Body of pancreas (tissue), 4 donors: ENCODE data around the gene DDX47. TPM values are rescaled to one million over a fixed set of nuclear protein-coding genes. Genes with fewer than 3 reads are reported as not detected.
"Not testable (repeated sequence)": the region's sequence is repeated elsewhere in the genome, so short reads cannot be mapped to it uniquely, and the experiment has no call there.

Source experiments
- ATAC-seq: fragments of 150-250 bp; one replicate; pipeline ENCODE4 v1.9.1; 2016
- DNase-seq, 4 donors: peaks; one replicate each; pipeline ENCODE4 v3.0.0-alpha.2; 2019
- H3K27ac ChIP-seq, 4 donors: fragments of 200-600 bp; sonication (generic); 1 replicate in 3 of 4; 2 replicates in 1 of 4; pipeline versions ENCODE4 v1.5.1 to v1.6.1; 2016 to 2019; ENCODE audit warnings: mild to moderate bottlenecking in 1 of 4, mixed read lengths in 1 of 4, moderate library complexity in 1 of 4
- H3K27me3 ChIP-seq, 2 donors: fragments of 200-600 bp; sonication (generic); one replicate each; pipeline ENCODE4 v1.6.0; 2016; ENCODE audit warnings: mild to moderate bottlenecking in 1 of 2
- H3K36me3 ChIP-seq, 2 donors: fragments of 200-600 bp; sonication (generic); replicated peaks in 1 of 2; 2 replicates each; pipeline ENCODE4 v1.5.1; 2016; ENCODE audit warnings: low read depth in 2 of 2; ENCODE audit not compliant: insufficient read depth in 1 of 2
- H3K4me1 ChIP-seq: fragments of 200-600 bp; sonication (generic); one replicate; pipeline ENCODE4 v1.6.0; 2016
- H3K4me3 ChIP-seq, 2 donors: fragments of 200-600 bp; sonication (generic); 1 replicate in 1 of 2; 2 replicates in 1 of 2; pipeline ENCODE4 v1.5.1; 2016 to 2019
- H3K9me3 ChIP-seq, 3 donors: fragments of 200-600 bp; sonication (generic); 1 replicate in 2 of 3; 2 replicates in 1 of 3; pipeline ENCODE4 v1.5.1; 2016
- POLR2A ChIP-seq, 3 donors: fragments of 450-650 bp; IDR thresholded peaks; one replicate each; pipeline ENCODE4 v1.6.1; 2016; ENCODE audit warnings: antibody characterized with exemption in 3 of 3, mild to moderate bottlenecking in 2 of 3
- WGBS, 2 donors: methylation state at CpG; one replicate each; pipeline ENCODE4 v1.1.5; 2017; 5-methylcytosine and 5-hydroxymethylcytosine counted together
- intact Hi-C: fragments of 100-400 bp; cut with DNase I; formaldehyde crosslinking; loops from one replicate; pipeline ENCODE4 v1.15.1; 2023
- total RNA-seq, 2 donors: library from RNA; depleted of rRNA; stranded (reverse); fragments of >200 nt; gene quantifications; one replicate each; pipeline ENCODE4 v1.1.0, GENCODE V29; 2016
- TF ChIP-seq, protein P1 (sequence below), 7 experiments: fragments of 450-650 bp in 4 of 7; fragments of 200-600 bp in 3 of 7; sonication (generic) in 3 of 7; IDR thresholded peaks; one replicate each; pipeline ENCODE4 v1.5.1; 2016 to 2019; ENCODE audit warnings: antibody characterized with exemption in 7 of 7

The DDX47 gene
- total RNA-seq, 2 donors from 2014 or later: 32.4 to 59.7 TPM

DNA sequence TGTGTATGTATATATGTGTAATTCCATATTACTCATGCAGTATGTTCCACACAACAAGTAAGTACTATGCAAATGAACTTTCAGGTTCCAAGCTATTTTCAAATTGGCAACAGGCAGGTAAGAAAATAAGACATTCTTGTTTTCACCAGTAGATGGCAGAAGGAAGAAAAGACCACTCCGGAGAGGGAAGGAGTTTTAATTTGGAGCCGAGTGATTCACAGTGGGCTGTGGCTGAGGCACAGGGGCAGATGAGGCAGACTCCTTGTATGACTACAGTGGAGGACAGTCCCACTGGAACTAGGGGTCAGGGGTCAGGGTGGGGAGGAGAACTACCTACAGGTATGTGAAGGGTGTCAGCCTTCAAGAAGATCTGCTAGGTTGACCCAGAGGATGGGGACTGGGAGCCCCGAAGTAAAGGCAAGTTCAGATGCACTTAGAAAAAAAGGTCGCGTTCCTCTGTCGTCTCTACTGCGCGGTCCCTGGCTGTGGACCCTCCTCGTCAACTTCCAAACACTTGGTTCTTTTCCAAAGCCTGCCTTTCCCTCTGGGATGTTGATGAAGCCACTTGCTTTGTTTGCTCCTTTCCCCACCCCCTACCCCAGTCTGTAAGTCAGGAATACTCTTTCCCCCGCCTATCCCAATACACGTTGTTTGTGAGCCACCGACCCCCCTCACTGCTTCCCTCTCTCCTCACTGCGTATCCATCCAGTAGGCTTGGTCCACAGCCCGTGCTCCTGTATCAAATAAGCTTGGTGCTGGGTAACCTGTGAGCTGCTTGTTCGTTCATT is 24.1 kb downstream of the DDX47 start:
- H3K36me3 ChIP-seq: peaks cover 0 to 3% of the 10 kb centered on the region in 2 donors
- peak; percentile 8 to 33 (median 23) for DNase-seq
- no peaks in the 10 kb centered on the region for H3K9me3 ChIP-seq
- TF ChIP-seq POLR2A (IDR thresholded peaks at IDR 0.05): no peak
- TF ChIP-seq, protein P1, sequence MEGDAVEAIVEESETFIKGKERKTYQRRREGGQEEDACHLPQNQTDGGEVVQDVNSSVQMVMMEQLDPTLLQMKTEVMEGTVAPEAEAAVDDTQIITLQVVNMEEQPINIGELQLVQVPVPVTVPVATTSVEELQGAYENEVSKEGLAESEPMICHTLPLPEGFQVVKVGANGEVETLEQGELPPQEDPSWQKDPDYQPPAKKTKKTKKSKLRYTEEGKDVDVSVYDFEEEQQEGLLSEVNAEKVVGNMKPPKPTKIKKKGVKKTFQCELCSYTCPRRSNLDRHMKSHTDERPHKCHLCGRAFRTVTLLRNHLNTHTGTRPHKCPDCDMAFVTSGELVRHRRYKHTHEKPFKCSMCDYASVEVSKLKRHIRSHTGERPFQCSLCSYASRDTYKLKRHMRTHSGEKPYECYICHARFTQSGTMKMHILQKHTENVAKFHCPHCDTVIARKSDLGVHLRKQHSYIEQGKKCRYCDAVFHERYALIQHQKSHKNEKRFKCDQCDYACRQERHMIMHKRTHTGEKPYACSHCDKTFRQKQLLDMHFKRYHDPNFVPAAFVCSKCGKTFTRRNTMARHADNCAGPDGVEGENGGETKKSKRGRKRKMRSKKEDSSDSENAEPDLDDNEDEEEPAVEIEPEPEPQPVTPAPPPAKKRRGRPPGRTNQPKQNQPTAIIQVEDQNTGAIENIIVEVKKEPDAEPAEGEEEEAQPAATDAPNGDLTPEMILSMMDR (IDR thresholded peaks at IDR 0.05): peak; percentile 28 to 65 (median 56)
- no peaks in the 10 kb centered on the region for H3K4me1 ChIP-seq
- intact Hi-C loops: no loop called here
- no peak overlapping the region for H3K27ac ChIP-seq
- no peak overlapping the region for H3K4me3 ChIP-seq
- ATAC-seq: peak; percentile 74
- H3K27me3 ChIP-seq: no peaks in the 10 kb centered on the region
- 53 to 57% methylated on average over 15 of the region's 15 CpGs for WGBS, 2 donors

DNA sequence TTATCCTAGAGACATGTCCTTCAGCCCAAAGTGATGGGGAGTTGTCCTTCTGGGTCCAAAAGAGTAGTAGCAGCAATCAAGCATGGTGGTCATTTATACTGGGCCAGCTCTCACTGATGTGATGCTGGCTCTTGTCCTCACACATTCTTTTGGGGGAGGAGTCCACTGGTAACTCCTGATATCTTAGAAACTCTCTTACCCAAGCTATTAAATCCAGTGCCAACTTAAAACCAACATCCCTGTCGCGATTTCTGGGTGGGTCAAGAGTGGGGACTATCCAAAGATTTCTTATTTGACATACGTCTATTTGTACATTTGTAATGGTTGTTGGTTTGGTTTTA is 24.6 kb downstream of the DDX47 start:
- H3K27me3 ChIP-seq: no peaks in the 10 kb centered on the region
- no peaks in the 10 kb centered on the region for H3K9me3 ChIP-seq
- no peak for TF ChIP-seq POLR2A (IDR thresholded peaks at IDR 0.05)
- TF ChIP-seq, protein P1 (IDR thresholded peaks at IDR 0.05): no peak
- DNase-seq: no peak
- WGBS, 2 donors: 83 to 91% methylated on average over 3 of the region's 3 CpGs
- no peak overlapping the region for H3K27ac ChIP-seq
- intact Hi-C loops: no loop called here
- ATAC-seq: no peak
- H3K36me3 ChIP-seq: peaks cover 0 to under 1% of the 10 kb centered on the region in 2 donors
- no peak overlapping the region for H3K4me3 ChIP-seq
- H3K4me1 ChIP-seq: no peaks in the 10 kb centered on the region

DNA sequence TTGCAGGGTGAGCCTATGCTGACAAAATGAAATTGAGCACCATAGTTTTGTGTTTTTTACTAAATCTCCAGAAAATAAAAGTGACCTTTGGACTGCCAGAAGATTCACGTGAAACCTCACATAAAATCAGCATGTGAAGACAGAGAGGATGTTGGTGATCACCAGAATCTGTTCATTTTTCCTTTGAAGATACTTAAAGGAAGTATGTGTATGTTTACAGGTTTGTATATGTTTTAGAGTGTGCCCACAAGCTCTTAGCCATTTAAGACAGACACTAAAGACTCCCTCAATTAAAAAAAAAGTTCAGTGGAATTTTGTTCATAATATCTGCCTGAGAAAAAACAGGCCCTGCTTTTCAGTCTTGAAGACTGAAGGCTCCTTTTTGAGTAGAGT is 25.9 kb downstream of the DDX47 start:
- WGBS, 2 donors: 78 to 90% methylated on average over 1 of the region's 1 CpG
- DNase-seq: no peak
- H3K36me3 ChIP-seq: no peaks in the 10 kb centered on the region
- no peak overlapping the region for H3K27ac ChIP-seq
- intact Hi-C loops: no loop called here
- H3K27me3 ChIP-seq: no peaks in the 10 kb centered on the region
- TF ChIP-seq, protein P1 (IDR thresholded peaks at IDR 0.05): no peak
- TF ChIP-seq POLR2A (IDR thresholded peaks at IDR 0.05): no peak
- ATAC-seq: no peak
- no peaks in the 10 kb centered on the region for H3K9me3 ChIP-seq
- no peaks in the 10 kb centered on the region for H3K4me1 ChIP-seq
- no peak overlapping the region for H3K4me3 ChIP-seq

DNA sequence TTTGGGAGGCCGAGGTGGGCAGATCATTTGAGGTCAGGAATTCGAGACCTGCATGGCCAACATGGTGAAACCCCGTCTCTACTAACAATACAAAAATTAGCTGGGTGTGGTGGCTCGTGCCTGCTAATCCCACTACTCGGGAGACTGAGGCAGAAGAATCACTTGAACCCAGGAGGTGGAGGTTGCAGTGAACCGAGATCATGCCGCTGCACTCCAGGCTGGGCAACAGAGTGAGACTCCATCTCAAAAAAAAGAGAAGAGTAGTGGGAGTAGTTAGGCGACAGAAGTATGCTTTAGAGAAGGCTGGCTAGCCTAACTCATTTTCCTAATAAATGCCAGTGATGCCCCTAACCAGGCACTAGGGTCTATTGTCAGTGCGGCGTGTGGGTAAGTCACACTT is 26.3 kb downstream of the DDX47 start:
- ATAC-seq, H3K36me3 ChIP-seq, intact Hi-C loops, H3K27me3 ChIP-seq, H3K9me3 ChIP-seq, H3K4me3 ChIP-seq, H3K4me1 ChIP-seq, H3K27ac ChIP-seq, DNase-seq: not testable (repeated sequence)
- 91 to 93% methylated on average over 10 of the region's 10 CpGs for WGBS, 2 donors

DNA sequence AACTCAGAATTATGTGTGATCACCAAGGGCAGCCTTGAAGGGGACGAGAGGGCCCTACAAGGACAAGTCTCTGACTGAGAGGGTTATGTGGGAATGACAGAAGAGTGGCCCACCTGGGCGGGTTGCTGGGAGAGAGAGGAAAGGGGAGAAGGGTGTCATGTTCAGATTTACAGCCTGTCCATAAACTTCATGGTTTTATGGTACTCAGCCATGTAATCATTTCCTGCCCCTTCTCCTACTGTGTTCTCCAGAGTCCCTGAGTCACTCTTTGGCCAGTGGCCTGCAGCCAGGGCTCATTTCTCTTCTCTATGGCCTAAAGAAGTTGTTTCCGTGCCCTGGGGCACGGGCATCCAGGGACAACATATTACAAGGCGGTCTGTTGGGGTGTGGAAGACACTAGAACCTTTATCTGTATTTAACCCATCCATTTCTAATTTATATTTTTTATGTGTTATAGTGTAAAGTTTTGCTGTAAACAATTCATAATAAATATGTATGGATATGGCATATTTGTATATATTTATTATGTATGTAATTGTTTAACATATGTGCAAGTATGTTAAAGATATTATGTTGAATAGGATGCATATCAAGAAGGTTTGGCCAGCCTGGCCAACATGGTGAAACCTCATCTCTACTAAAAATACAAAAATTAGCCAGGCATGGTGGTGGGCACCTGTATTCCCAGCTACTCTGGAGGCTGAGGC is 26.9 kb downstream of the DDX47 start:
- Histone ChIP-seq H3K4me3 (no peak overlapping the region), H3K9me3 (no peaks in the 10 kb centered on the region), H3K27ac (no peak overlapping the region), H3K36me3 (no peaks in the 10 kb centered on the region), H3K27me3 (no peaks in the 10 kb centered on the region), H3K4me1 (no peaks in the 10 kb centered on the region)
- TF ChIP-seq, protein P1 (IDR thresholded peaks at IDR 0.05): no peak
- no peak for TF ChIP-seq POLR2A (IDR thresholded peaks at IDR 0.05)
- DNase-seq (peak in 1 of 4 donors; percentile 27), ATAC-seq (no peak)
- 80 to 91% methylated on average over 5 of the region's 5 CpGs for WGBS, 2 donors
- intact Hi-C loops: no loop called here
